Endothelial cell of umbilical vein (primary cell): Measurements from ENCODE around the gene CCDC171. TPM values are rescaled to one million over a fixed set of nuclear protein-coding genes. Genes with fewer than 3 reads are reported as not detected.

Experiments used
- BruUV-seq: library from RNA; stranded (reverse); fragments of 400-500 nt; replicated peaks from 2 replicates; lab custom pipeline; 2021; lab: Mats Ljungman, UMichigan
- CTCF ChIA-PET: fragments of 300-600, 350-600 bp; sonication (Branson Sonifier 250); formaldehyde crosslinking; loops from one replicate; lab custom pipeline; 2021; ENCODE audit warnings: antibody characterized with exemption, inconsistent platforms; lab: Charles Lee
- POLR2A ChIA-PET: fragments of 300-600, 350-600 bp; sonication (Branson Sonifier 250); formaldehyde crosslinking; loops from one replicate; lab custom pipeline; 2021; ENCODE audit warnings: antibody characterized with exemption, inconsistent platforms; lab: Charles Lee
- DNase-seq: peaks from one replicate; pipeline ENCODE4 v3.0.0-alpha.2; 2011; ENCODE audit warnings: low read depth, low spot score
- FAIRE-seq: peaks from 2 replicates; lab custom pipeline; 2011; peaks lifted over from hg19 to GRCh38; lab: Jason Lieb, UNC
- H2AFZ ChIP-seq: 2 replicates; pipeline ENCODE4 v1.6.0; 2012; ENCODE audit warnings: low read depth, low read length, control low read depth, inconsistent platforms
- H3K27ac ChIP-seq: 2 replicates; pipeline ENCODE4 v1.5.1; 2011; ENCODE audit warnings: low read depth, mild to moderate bottlenecking, control low read depth, low read length, moderate library complexity; ENCODE audit not compliant: insufficient read depth
- H3K27me3 ChIP-seq, 2 experiments: 2 replicates each; pipeline versions ENCODE4 v1.6.0 to v1.6.1; 2011; ENCODE audit warnings: low read length in 2 of 2, mixed read lengths in 1 of 2; ENCODE audit not compliant: control insufficient read depth in 2 of 2, insufficient read depth in 2 of 2
- H3K36me3 ChIP-seq, 2 experiments: 2 replicates in 1 of 2; 3 replicates in 1 of 2; pipeline ENCODE4 v1.5.1; 2011; ENCODE audit warnings: low read length in 2 of 2, mild to moderate bottlenecking in 1 of 2, moderate library complexity in 1 of 2; ENCODE audit not compliant: control insufficient read depth in 2 of 2, insufficient read depth in 2 of 2; ENCODE audit errors: extremely low read depth in 1 of 2
- H3K4me1 ChIP-seq: 3 replicates; pipeline ENCODE4 v1.5.1; 2011; ENCODE audit warnings: mild to moderate bottlenecking, low read length; ENCODE audit not compliant: control insufficient read depth, insufficient read depth; ENCODE audit errors: extremely low read depth
- H3K4me2 ChIP-seq: 2 replicates; pipeline ENCODE4 v1.6.1; 2011; ENCODE audit warnings: low read length, control low read depth, mixed read lengths; ENCODE audit not compliant: insufficient read depth
- H3K4me3 ChIP-seq, 3 experiments: fragments of 200-600 bp in 1 of 3; sonication (generic), shearing (Covaris generic) in 1 of 3; replicated peaks in 1 of 3; 2 replicates each; pipeline ENCODE4 v1.5.1; 2011 to 2016; ENCODE audit warnings: control low read depth in 3 of 3, low read length in 3 of 3, mild to moderate bottlenecking in 2 of 3, inconsistent platforms in 1 of 3, low read depth in 1 of 3, moderate library complexity in 1 of 3; ENCODE audit not compliant: insufficient read depth in 1 of 3
- H3K79me2 ChIP-seq: 2 replicates; pipeline ENCODE4 v1.6.0; 2012; ENCODE audit warnings: low read length, inconsistent platforms; ENCODE audit not compliant: control insufficient read depth, insufficient read depth
- H3K9ac ChIP-seq: replicated peaks from 2 replicates; pipeline ENCODE3; 2011; ENCODE audit warnings: low read length, control low read depth; ENCODE audit not compliant: insufficient read depth; ENCODE audit errors: extremely low read depth
- H3K9me1 ChIP-seq: replicated peaks from 3 replicates; pipeline ENCODE4 v1.6.0; 2011; ENCODE audit warnings: mild to moderate bottlenecking, low read length; ENCODE audit not compliant: control insufficient read depth, insufficient read depth; ENCODE audit errors: extremely low read depth
- H3K9me3 ChIP-seq: replicated peaks from 2 replicates; pipeline ENCODE4 v1.5.1; 2012; ENCODE audit warnings: low read length, inconsistent platforms; ENCODE audit not compliant: control insufficient read depth, insufficient read depth
- H4K20me1 ChIP-seq: replicated peaks from 2 replicates; pipeline ENCODE3; 2011; ENCODE audit warnings: mild to moderate bottlenecking, low read length; ENCODE audit not compliant: control insufficient read depth, insufficient read depth; ENCODE audit errors: extremely low read depth
- CTCF ChIP-seq, 2 donors: IDR thresholded peaks; 1 replicate in 1 of 2; 2 replicates in 1 of 2; pipeline ENCODE4 v1.5.1; 2011; ENCODE audit warnings: low read length in 2 of 2, mild to moderate bottlenecking in 2 of 2, moderate library complexity in 2 of 2, control low read depth in 1 of 2, inconsistent platforms in 1 of 2, low read depth in 1 of 2; ENCODE audit not compliant: insufficient read depth in 1 of 2; ENCODE audit errors: extremely low read depth in 1 of 2
- EZH2 ChIP-seq: IDR thresholded peaks from 2 replicates; pipeline ENCODE4 v1.6.1; 2012; ENCODE audit warnings: borderline replicate concordance, low read depth, mild to moderate bottlenecking, moderate library complexity, low read length, inconsistent platforms; ENCODE audit not compliant: severe bottlenecking
- FOS ChIP-seq: IDR thresholded peaks from 2 replicates; pipeline ENCODE4 v1.6.1; 2011; ENCODE audit warnings: mild to moderate bottlenecking, low read length, moderate library complexity, borderline replicate concordance; ENCODE audit not compliant: insufficient read depth
- GATA2 ChIP-seq: IDR thresholded peaks from 2 replicates; pipeline ENCODE4 v1.7.0; 2011; ENCODE audit warnings: low read depth, mild to moderate bottlenecking, moderate library complexity, mixed read lengths, low read length; ENCODE audit not compliant: insufficient read length, insufficient read depth
- JUN ChIP-seq: IDR thresholded peaks from 2 replicates; pipeline ENCODE4 v1.6.1; 2011; ENCODE audit warnings: borderline replicate concordance, low read depth; ENCODE audit not compliant: insufficient read length, insufficient read depth
- MAX ChIP-seq: IDR thresholded peaks from 2 replicates; pipeline ENCODE4 v1.6.1; 2011; ENCODE audit not compliant: insufficient read depth, insufficient read length
- MYC ChIP-seq: IDR thresholded peaks from one replicate; pipeline ENCODE4 v1.6.1; 2011; ENCODE audit warnings: mild to moderate bottlenecking, low read depth, low read length
- POLR2A ChIP-seq: IDR thresholded peaks from 2 replicates; pipeline ENCODE4 v1.6.1; 2012; ENCODE audit warnings: low read depth, mild to moderate bottlenecking, control low read depth, low read length
- POLR2AphosphoS5 ChIP-seq: IDR thresholded peaks from 2 replicates; pipeline ENCODE4 v1.6.1; 2012; ENCODE audit warnings: low read depth, mild to moderate bottlenecking, control low read depth, low read length, moderate library complexity; ENCODE audit not compliant: insufficient read depth
- dilution Hi-C: fragments of 300-500 bp; cut with MboI; formaldehyde crosslinking; loops from one replicate; pipeline ENCODE4 v1.15.0; 2019; ENCODE audit warnings: low sequenced_read_pairs; ENCODE audit not compliant: extremely low pct_ligation_motif_present
- intact Hi-C: fragments of 100-400 bp; cut with micrococcal nuclease; formaldehyde crosslinking; loops from one replicate; pipeline ENCODE4 v1.10.0; 2022
- polyA plus RNA-seq, 4 experiments: library from polyadenylated mRNA; depleted of rRNA in 3 of 4; stranded (reverse) in 3 of 4; unstranded in 1 of 4; fragments of >200 nt; gene quantifications; 2 replicates each; pipeline versions ENCODE4 v1.2.1 to v1.2.3, GENCODE V29; 2011 to 2012; ENCODE audit warnings: missing spikeins in 1 of 4
- total RNA-seq: library from RNA; stranded (reverse); gene quantifications from 2 replicates; pipeline ENCODE4 v1.2.3, GENCODE V29; 2021

The CCDC171 gene
- total and polyA plus RNA-seq, 2 donors (not counting 3 experiments of a cell fraction or from before 2014, with no cell fraction given): 0.58 to 1.4 TPM

- TF ChIP-seq MYC (no peak), GATA2 (no peak), POLR2A (no peak), CTCF (IDR thresholded peaks at IDR 0.05; ENCODE audit: extremely low read depth in 1 of 2, insufficient read depth in 1 of 2, low read depth in 1 of 2, low read length in 2 of 2) (no peak), POLR2AphosphoS5 (no peak), EZH2 (no peak), JUN (no peak), MAX (no peak), FOS (no peak)
- FAIRE-seq: no peak
- Histone ChIP-seq H3K4me2 (no peak overlapping the region), H3K27ac (no peak overlapping the region), H3K36me3 (no peaks in the 10 kb centered on the region), H4K20me1 (no peaks in the 10 kb centered on the region), H3K9me3 (no peaks in the 10 kb centered on the region), H3K27me3 (peaks cover 0 to 3% of the 10 kb centered on the region in 2 experiments), H2AFZ (no peak overlapping the region), H3K9me1 (no peaks in the 10 kb centered on the region), H3K9ac (no peak overlapping the region), H3K4me3 (no peak overlapping the region), H3K4me1 (no peaks in the 10 kb centered on the region), H3K79me2 (no peaks in the 10 kb centered on the region)
- POLR2A ChIA-PET: no interaction called here
- intact Hi-C loops (no loop called here), dilution Hi-C loops (no loop called here)
- CTCF ChIA-PET: interaction anchor here (1.1 kb wide), 1 partner anchor 12 kb away, joined by 6 read pairs; no protein-coding TSS in a partner anchor
- DNase-seq: no peak
- BruUV-seq: no TSS peak
Measured at GRCh38 chr9:15542624-15543023, 10.2 kb upstream of the CCDC171 start.
